HG03066 (cell line): ENCODE results near the gene SLC4A3.

Experiments
- ATAC-seq: cut with Tn5 transposase; IDR thresholded peaks from one replicate; pipeline ENCODE4 v1.9.1; 2021; ENCODE audit warnings: low read depth; ENCODE audit not compliant: unreplicated experiment

The SLC4A3 gene

GRCh38 chr2:219613461-219614070 is 13.9 kb upstream of the SLC4A3 start:
- no peak for ATAC-seq

GRCh38 chr2:219614076-219614860 is 13.2 kb upstream of the SLC4A3 start:
- no peak for ATAC-seq

- ATAC-seq, result no peak
These were observed 12.4 kb upstream of the SLC4A3 start for GRCh38 chr2:219615036-219615435.

GRCh38 chr2:219615894-219616293 is 11.5 kb upstream of the SLC4A3 start:
- ATAC-seq, result no peak

GRCh38 chr2:219616550-219616949 is 10.9 kb upstream of the SLC4A3 start:
- ATAC-seq, result no peak

- no peak for ATAC-seq
These were observed 8.7 kb upstream of the SLC4A3 start for GRCh38 chr2:219618733-219619122.

GRCh38 chr2:219619235-219619634 is 8.2 kb upstream of the SLC4A3 start:
- no peak for ATAC-seq

- no peak for ATAC-seq
These were observed 6.9 kb upstream of the SLC4A3 start for GRCh38 chr2:219620546-219620945.

- no peak for ATAC-seq
These were observed 5.5 kb upstream of the SLC4A3 start for GRCh38 chr2:219621935-219622334.

GRCh38 chr2:219622472-219622871 is 5.0 kb upstream of the SLC4A3 start:
- no peak for ATAC-seq

GRCh38 chr2:219624565-219624964 is 2.9 kb upstream of the SLC4A3 start:
- no peak for ATAC-seq

GRCh38 chr2:219625179-219625578 is 2.3 kb upstream of the SLC4A3 start:
- ATAC-seq, result no peak

- ATAC-seq, result no peak
These were observed 890 bp upstream of the SLC4A3 start for GRCh38 chr2:219626540-219626939.

GRCh38 chr2:219628235-219628985 is 980 bp downstream of the SLC4A3 start:
- ATAC-seq, result no peak

- no peak for ATAC-seq
These were observed 1.8 kb downstream of the SLC4A3 start for GRCh38 chr2:219628986-219629901.

- ATAC-seq, result no peak
These were observed 2.7 kb downstream of the SLC4A3 start for GRCh38 chr2:219629976-219630695.

- ATAC-seq, result no peak
These were observed 3.5 kb downstream of the SLC4A3 start for GRCh38 chr2:219630770-219631405.

GRCh38 chr2:219631406-219631891 is 4.0 kb downstream of the SLC4A3 start:
- no peak for ATAC-seq
